HL-60 (cell line): ENCODE measurements around the gene KIAA0586.

Source experiments
- CTCF ChIP-seq: IDR thresholded peaks from one replicate; pipeline ENCODE4 v1.5.1; 2011; ENCODE audit warnings: low read length, control low read depth, inconsistent platforms; ENCODE audit not compliant: insufficient read depth
- POLR2AphosphoS5 ChIP-seq: IDR thresholded peaks from 2 replicates; pipeline ENCODE4 v1.6.1; 2012; ENCODE audit warnings: low read depth

GRCh38 chr14:58398895-58399294, 28.6 kb upstream of the KIAA0586 start:
- TF ChIP-seq POLR2AphosphoS5 (no peak), CTCF (no peak)
